RWPE2 (cell line): ENCODE measurements around the gene NEU2.
"Not testable (repeated sequence)": the region's sequence is repeated elsewhere in the genome, so short reads cannot be mapped to it uniquely, and the experiment has no call there.

Source experiments
- ATAC-seq: fragments of 200-7000 bp; cut with Tn5 transposase; 3 replicates; pipeline ENCODE4 v1.9.1; 2021; ENCODE audit warnings: low read depth
- DNase-seq: peaks from one replicate; pipeline ENCODE4 v3.0.0-alpha.2; 2020; ENCODE audit warnings: low spot score
- H3K27ac ChIP-seq: fragments of 450-650 bp; 2 replicates; pipeline ENCODE4 v1.5.1; 2017; ENCODE audit warnings: mild to moderate bottlenecking; ENCODE audit not compliant: poor library complexity, severe bottlenecking
- H3K27me3 ChIP-seq: fragments of 250-450 bp; sonication (Bioruptor Pico); 2 replicates; pipeline ENCODE4 v1.5.1; 2021; ENCODE audit warnings: mild to moderate bottlenecking, moderate library complexity; ENCODE audit not compliant: insufficient read depth, poor library complexity, severe bottlenecking
- H3K36me3 ChIP-seq: fragments of 250-450 bp; sonication (Bioruptor Pico); 2 replicates; pipeline ENCODE4 v1.5.1; 2020; ENCODE audit warnings: low read depth, mild to moderate bottlenecking, moderate library complexity
- H3K4me1 ChIP-seq: fragments of 250-450 bp; sonication (Bioruptor Pico); 2 replicates; pipeline ENCODE4 v1.5.1; 2021; ENCODE audit warnings: mild to moderate bottlenecking, moderate library complexity; ENCODE audit not compliant: insufficient read depth, poor library complexity, severe bottlenecking
- H3K4me3 ChIP-seq: fragments of 250-450 bp; sonication (Bioruptor Pico); 2 replicates; pipeline ENCODE4 v1.5.1; 2021; ENCODE audit warnings: mild to moderate bottlenecking, moderate library complexity; ENCODE audit not compliant: severe bottlenecking
- H3K9me3 ChIP-seq: fragments of 250-450 bp; sonication (Bioruptor Pico); 2 replicates; pipeline ENCODE4 v1.5.1; 2021; ENCODE audit warnings: mild to moderate bottlenecking, moderate library complexity; ENCODE audit not compliant: severe bottlenecking
- CTCF ChIP-seq: fragments of 450-650 bp; IDR thresholded peaks from one replicate; pipeline ENCODE4 v1.5.1; 2017; ENCODE audit warnings: mild to moderate bottlenecking, moderate library complexity; ENCODE audit not compliant: poor library complexity, severe bottlenecking

The NEU2 gene

GRCh38 chr2:233013650-233014049 lies 18.8 kb upstream of the NEU2 start:
- no peak overlapping the region for H3K4me3 ChIP-seq
- H3K4me1 ChIP-seq: no peaks in the 10 kb centered on the region
- no peak overlapping the region for H3K27ac ChIP-seq
- DNase-seq: no peak
- H3K27me3 ChIP-seq: no peaks in the 10 kb centered on the region
- no peak for TF ChIP-seq CTCF
- no peaks in the 10 kb centered on the region for H3K36me3 ChIP-seq
- no peaks in the 10 kb centered on the region for H3K9me3 ChIP-seq
- ATAC-seq: no peak

- no peaks in the 10 kb centered on the region for H3K27me3 ChIP-seq
- ATAC-seq (no peak), DNase-seq (no peak)
- no peaks in the 10 kb centered on the region for H3K9me3 ChIP-seq
- no peak for TF ChIP-seq CTCF
- H3K4me3 ChIP-seq: no peak overlapping the region
- H3K4me1 ChIP-seq: no peaks in the 10 kb centered on the region
- no peak overlapping the region for H3K27ac ChIP-seq
- H3K36me3 ChIP-seq: no peaks in the 10 kb centered on the region
Observed at GRCh38 chr2:233015019-233015645, 17.3 kb upstream of the NEU2 start.

GRCh38 chr2:233017947-233018346 lies 14.5 kb upstream of the NEU2 start:
- Histone ChIP-seq H3K4me1 (no peaks in the 10 kb centered on the region), H3K27ac (no peak overlapping the region), H3K27me3 (no peaks in the 10 kb centered on the region), H3K36me3 (no peaks in the 10 kb centered on the region), H3K9me3 (no peaks in the 10 kb centered on the region), H3K4me3 (no peak overlapping the region)
- no peak for ATAC-seq
- TF ChIP-seq CTCF: no peak
- DNase-seq: no peak

- not testable (repeated sequence) for H3K9me3 ChIP-seq, ATAC-seq, H3K27me3 ChIP-seq
Observed at GRCh38 chr2:233019610-233020009, 12.9 kb upstream of the NEU2 start.

GRCh38 chr2:233020454-233020853 lies 12.0 kb upstream of the NEU2 start:
- DNase-seq: no peak
- ATAC-seq: no peak
- Histone ChIP-seq H3K27me3 (no peaks in the 10 kb centered on the region), H3K36me3 (no peaks in the 10 kb centered on the region), H3K4me3 (no peak overlapping the region), H3K4me1 (no peaks in the 10 kb centered on the region), H3K27ac (no peak overlapping the region), H3K9me3 (no peaks in the 10 kb centered on the region)
- TF ChIP-seq CTCF: no peak

More at GRCh38 chr2:233019610-233020009, 12.9 kb upstream of the NEU2 start:
- H3K27ac ChIP-seq, DNase-seq, H3K4me3 ChIP-seq, H3K4me1 ChIP-seq, H3K36me3 ChIP-seq: not testable (repeated sequence)
